ENCODE data around the gene ADD1.

Gene ADD1

GRCh38 chr4:2827071-2827873, 16.4 kb upstream of the ADD1 start:
- no peak overlapping the region for H3K4me3 ChIP-seq (ENCODE audit: low read length)
- no peak for TF ChIP-seq CTCF (IDR thresholded peaks at IDR 0.05; ENCODE audit: low read depth, low read length, poor library complexity, severe bottlenecking)
- no peak for TF ChIP-seq EZH2phosphoT487 (IDR thresholded peaks at IDR 0.05; ENCODE audit: borderline replicate concordance, low read length)
- H3F3A ChIP-seq (ENCODE audit: control insufficient read depth, insufficient read depth) = no peaks in the 10 kb centered on the region
- peaks cover 6% of the 10 kb centered on the region; the same call in 1 of the 2 replicates for H4K20me1 ChIP-seq (ENCODE audit: control insufficient read depth, insufficient read depth, low read depth, low read length)
- H3K4me1 ChIP-seq (ENCODE audit: control insufficient read depth, low read length) = peaks cover 5% of the 10 kb centered on the region
- H3K27me3 ChIP-seq (ENCODE audit: control insufficient read depth, low read length) = peaks cover 12% of the 10 kb centered on the region
- no peaks in the 10 kb centered on the region for H3K36me3 ChIP-seq (ENCODE audit: control insufficient read depth, low read length)
- H3K4me2 ChIP-seq (ENCODE audit: low read length) = no peak overlapping the region
- no peaks in the 10 kb centered on the region for H3K9me2 ChIP-seq (replicated peaks; ENCODE audit: control insufficient read depth, low read length)
- no peak overlapping the region for H3K27ac ChIP-seq (ENCODE audit: low read depth, low read length)
- H3K9me3 ChIP-seq (ENCODE audit: control insufficient read depth, insufficient read depth, low read length) = no peaks in the 10 kb centered on the region
- no peaks in the 10 kb centered on the region for H3K79me2 ChIP-seq (ENCODE audit: control insufficient read depth, low read length)

- no peak overlapping the region for H3K4me3 ChIP-seq (ENCODE audit: low read length)
- peaks cover 8% of the 10 kb centered on the region; the same call in 1 of the 2 replicates for H4K20me1 ChIP-seq (ENCODE audit: control insufficient read depth, insufficient read depth, low read depth, low read length)
- H3K9me2 ChIP-seq (replicated peaks; ENCODE audit: control insufficient read depth, low read length) = no peaks in the 10 kb centered on the region
- TF ChIP-seq EZH2phosphoT487 (IDR thresholded peaks at IDR 0.05; ENCODE audit: borderline replicate concordance, low read length) (no peak), CTCF (IDR thresholded peaks at IDR 0.05; ENCODE audit: low read depth, low read length, poor library complexity, severe bottlenecking) (no peak)
- peaks cover 13% of the 10 kb centered on the region for H3K4me1 ChIP-seq (ENCODE audit: control insufficient read depth, low read length)
- H3K9me3 ChIP-seq (ENCODE audit: control insufficient read depth, insufficient read depth, low read length) = no peaks in the 10 kb centered on the region
- H3K27ac ChIP-seq (ENCODE audit: low read depth, low read length) = no peak overlapping the region
- H3K4me2 ChIP-seq (ENCODE audit: low read length) = no peak overlapping the region
- H3F3A ChIP-seq (ENCODE audit: control insufficient read depth, insufficient read depth) = no peaks in the 10 kb centered on the region
- H3K27me3 ChIP-seq (ENCODE audit: control insufficient read depth, low read length) = peaks cover 19% of the 10 kb centered on the region
- H3K36me3 ChIP-seq (ENCODE audit: control insufficient read depth, low read length) = no peaks in the 10 kb centered on the region
- no peaks in the 10 kb centered on the region for H3K79me2 ChIP-seq (ENCODE audit: control insufficient read depth, low read length)
Observed at GRCh38 chr4:2827874-2828751, 15.5 kb upstream of the ADD1 start.

- Histone ChIP-seq H3K9me2 (replicated peaks; ENCODE audit: control insufficient read depth, low read length) (no peaks in the 10 kb centered on the region), H3F3A (ENCODE audit: control insufficient read depth, insufficient read depth) (no peaks in the 10 kb centered on the region), H4K20me1 (ENCODE audit: control insufficient read depth, insufficient read depth, low read depth, low read length) (peaks cover 12% of the 10 kb centered on the region), H3K4me3 (ENCODE audit: low read length) (no peak overlapping the region), H3K36me3 (ENCODE audit: control insufficient read depth, low read length) (no peaks in the 10 kb centered on the region), H3K27me3 (ENCODE audit: control insufficient read depth, low read length) (peaks cover 25% of the 10 kb centered on the region), H3K4me1 (ENCODE audit: control insufficient read depth, low read length) (peaks cover 20% of the 10 kb centered on the region), H3K4me2 (ENCODE audit: low read length) (no peak overlapping the region), H3K79me2 (ENCODE audit: control insufficient read depth, low read length) (no peaks in the 10 kb centered on the region), H3K9me3 (ENCODE audit: control insufficient read depth, insufficient read depth, low read length) (no peaks in the 10 kb centered on the region), H3K27ac (ENCODE audit: low read depth, low read length) (no peak overlapping the region)
- TF ChIP-seq EZH2phosphoT487 (IDR thresholded peaks at IDR 0.05; ENCODE audit: borderline replicate concordance, low read length) (no peak), CTCF (IDR thresholded peaks at IDR 0.05; ENCODE audit: low read depth, low read length, poor library complexity, severe bottlenecking) (no peak)
Observed at GRCh38 chr4:2828758-2829181, 14.9 kb upstream of the ADD1 start.

Data from DOHH2 (cell line).